ENCODE results near the gene RRM2.

DNA sequence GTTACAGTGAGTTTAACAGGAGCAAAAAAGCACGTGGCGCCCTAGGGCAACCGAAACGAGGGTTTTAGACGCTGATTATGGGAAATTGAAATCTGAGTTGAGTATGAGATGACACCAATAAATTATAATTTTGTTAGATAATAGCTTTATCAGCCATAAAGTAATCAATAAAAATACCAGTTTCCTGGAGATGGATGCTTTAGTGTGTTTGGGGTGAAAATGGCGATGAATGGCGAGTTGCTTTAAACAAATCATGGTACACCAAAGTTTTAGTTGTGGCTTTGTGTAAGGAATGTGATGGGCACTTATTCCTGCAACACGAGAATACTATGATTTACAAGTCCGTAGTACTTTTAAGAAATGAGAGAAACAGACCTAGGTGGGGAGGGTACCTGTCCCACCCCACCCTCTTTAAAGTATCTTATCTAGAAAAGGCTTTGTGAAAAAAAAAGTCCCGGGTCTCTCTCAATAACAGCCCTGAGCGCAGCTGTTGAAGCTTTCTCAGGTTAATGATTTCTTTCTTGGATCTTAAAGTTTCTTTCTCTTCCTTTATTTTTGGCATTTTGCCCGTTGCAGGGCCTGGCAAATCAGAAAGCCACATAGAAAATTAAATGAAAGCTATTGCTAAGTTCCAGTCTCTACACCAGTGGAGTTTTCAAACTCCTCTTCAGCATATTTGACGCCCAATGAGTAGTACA lies 1.5 kb upstream of the RRM2 start:
- TF ChIP-seq, protein P1, sequence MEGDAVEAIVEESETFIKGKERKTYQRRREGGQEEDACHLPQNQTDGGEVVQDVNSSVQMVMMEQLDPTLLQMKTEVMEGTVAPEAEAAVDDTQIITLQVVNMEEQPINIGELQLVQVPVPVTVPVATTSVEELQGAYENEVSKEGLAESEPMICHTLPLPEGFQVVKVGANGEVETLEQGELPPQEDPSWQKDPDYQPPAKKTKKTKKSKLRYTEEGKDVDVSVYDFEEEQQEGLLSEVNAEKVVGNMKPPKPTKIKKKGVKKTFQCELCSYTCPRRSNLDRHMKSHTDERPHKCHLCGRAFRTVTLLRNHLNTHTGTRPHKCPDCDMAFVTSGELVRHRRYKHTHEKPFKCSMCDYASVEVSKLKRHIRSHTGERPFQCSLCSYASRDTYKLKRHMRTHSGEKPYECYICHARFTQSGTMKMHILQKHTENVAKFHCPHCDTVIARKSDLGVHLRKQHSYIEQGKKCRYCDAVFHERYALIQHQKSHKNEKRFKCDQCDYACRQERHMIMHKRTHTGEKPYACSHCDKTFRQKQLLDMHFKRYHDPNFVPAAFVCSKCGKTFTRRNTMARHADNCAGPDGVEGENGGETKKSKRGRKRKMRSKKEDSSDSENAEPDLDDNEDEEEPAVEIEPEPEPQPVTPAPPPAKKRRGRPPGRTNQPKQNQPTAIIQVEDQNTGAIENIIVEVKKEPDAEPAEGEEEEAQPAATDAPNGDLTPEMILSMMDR (conservative IDR thresholded peaks at IDR 0.05; ENCODE audit: low read depth in 2 of 2) = no peak
- TF ChIP-seq POLR2AphosphoS5 (IDR thresholded peaks at IDR 0.05; ENCODE audit: low read depth) (no peak), EZH2 (IDR thresholded peaks at IDR 0.05; ENCODE audit: low read depth, unreplicated experiment) (no peak)
